ENCODE results near the gene SMIM7.

GRCh38 chr19:16673231-16673630 is 13.3 kb upstream of the SMIM7 start:
- no peak for TF ChIP-seq CTCF (IDR thresholded peaks at IDR 0.05)
- TF ChIP-seq POLR2A (IDR thresholded peaks at IDR 0.05) = no peak

Data from body of pancreas (tissue), 4 donors.